Mucosa of descending colon (tissue), 3 donors: ENCODE measurements around the gene SH2D5. TPM values are rescaled to one million over a fixed set of nuclear protein-coding genes. Genes with fewer than 3 reads are reported as not detected.

Experiments
- ATAC-seq: fragments of 200-7000 bp; cut with Tn5 transposase; one replicate; pipeline ENCODE4 v1.9.1; 2020; ENCODE audit warnings: mild to moderate bottlenecking, moderate library complexity
- DNase-seq, 3 donors: peaks; one replicate each; pipeline ENCODE4 v3.0.0-alpha.2; 2020
- H3K36me3 ChIP-seq: fragments of 200-600 bp; one replicate; pipeline ENCODE4 v1.8.0; 2021; ENCODE audit warnings: low read depth, mild to moderate bottlenecking
- H3K4me1 ChIP-seq: fragments of 200-600 bp; one replicate; pipeline ENCODE4 v1.8.0; 2021; ENCODE audit warnings: low read depth, mild to moderate bottlenecking
- H3K4me3 ChIP-seq: fragments of 200-600 bp; one replicate; pipeline ENCODE4 v1.8.0; 2021; ENCODE audit warnings: mild to moderate bottlenecking
- H3K9me3 ChIP-seq: fragments of 200-600 bp; one replicate; pipeline ENCODE4 v1.8.0; 2021; ENCODE audit warnings: mild to moderate bottlenecking
- intact Hi-C, 2 donors: fragments of 100-400 bp; cut with DNase I in 1 of 2; cut with micrococcal nuclease in 1 of 2; formaldehyde crosslinking; loops; one replicate each; pipeline versions ENCODE4 v1.11.0 to v1.11.1; 2022; cut with DNase I, micrococcal nuclease
- total RNA-seq, 3 donors: library from RNA; stranded (reverse); fragmentation: NEBNext Ultra II Directional in 2 of 3; extraction: Animal tissue kit (Norgen Biotek cat#: 25700) in 2 of 3; gene quantifications; one replicate each; pipeline versions ENCODE4 v1.2.1 to v1.2.4, GENCODE V29; 2021 to 2023
- TF ChIP-seq, protein P1 (sequence below): fragments of 200-600 bp; IDR thresholded peaks from one replicate; pipeline ENCODE4 v1.8.0; 2022; ENCODE audit warnings: antibody characterized with exemption, mild to moderate bottlenecking
- donor health status: DM: no; HTN: no; CAD: no; lungs with moderate emphysema.
- donor health status: DM: no; HTN: no; CAD: no.
- donor health status: DM: no; HTN: yes; CAD: no.

Gene SH2D5
- total RNA-seq, 3 donors from 2014 or later = 0.07 to 0.09 TPM; not detected in 1

DNA sequence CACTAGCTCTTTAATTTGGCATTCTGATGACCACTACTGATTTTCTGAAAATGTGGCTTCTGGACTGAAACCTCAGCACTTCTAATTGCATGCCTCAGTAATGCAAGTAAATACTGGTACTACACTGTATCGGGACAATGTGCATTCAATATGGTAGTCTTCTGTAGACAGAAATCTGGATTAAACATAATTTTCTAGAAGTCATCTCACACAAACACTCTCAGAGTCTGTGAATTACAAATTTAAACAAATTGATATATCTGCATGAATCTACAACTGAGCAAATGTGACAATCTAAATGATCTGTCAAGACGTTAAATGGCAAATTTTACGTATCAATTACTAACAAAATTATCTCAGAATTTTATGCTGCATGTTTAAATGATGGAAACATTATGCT, 30.9 kb upstream of the SH2D5 start:
- intact Hi-C loops = no loop called here
- no peak overlapping the region for H3K4me3 ChIP-seq
- H3K4me1 ChIP-seq = no peaks in the 10 kb centered on the region
- H3K36me3 ChIP-seq = peaks cover 14% of the 10 kb centered on the region
- TF ChIP-seq, protein P1, sequence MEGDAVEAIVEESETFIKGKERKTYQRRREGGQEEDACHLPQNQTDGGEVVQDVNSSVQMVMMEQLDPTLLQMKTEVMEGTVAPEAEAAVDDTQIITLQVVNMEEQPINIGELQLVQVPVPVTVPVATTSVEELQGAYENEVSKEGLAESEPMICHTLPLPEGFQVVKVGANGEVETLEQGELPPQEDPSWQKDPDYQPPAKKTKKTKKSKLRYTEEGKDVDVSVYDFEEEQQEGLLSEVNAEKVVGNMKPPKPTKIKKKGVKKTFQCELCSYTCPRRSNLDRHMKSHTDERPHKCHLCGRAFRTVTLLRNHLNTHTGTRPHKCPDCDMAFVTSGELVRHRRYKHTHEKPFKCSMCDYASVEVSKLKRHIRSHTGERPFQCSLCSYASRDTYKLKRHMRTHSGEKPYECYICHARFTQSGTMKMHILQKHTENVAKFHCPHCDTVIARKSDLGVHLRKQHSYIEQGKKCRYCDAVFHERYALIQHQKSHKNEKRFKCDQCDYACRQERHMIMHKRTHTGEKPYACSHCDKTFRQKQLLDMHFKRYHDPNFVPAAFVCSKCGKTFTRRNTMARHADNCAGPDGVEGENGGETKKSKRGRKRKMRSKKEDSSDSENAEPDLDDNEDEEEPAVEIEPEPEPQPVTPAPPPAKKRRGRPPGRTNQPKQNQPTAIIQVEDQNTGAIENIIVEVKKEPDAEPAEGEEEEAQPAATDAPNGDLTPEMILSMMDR = no peak
- no peak for ATAC-seq
- H3K9me3 ChIP-seq = no peaks in the 10 kb centered on the region
- no peak for DNase-seq

DNA sequence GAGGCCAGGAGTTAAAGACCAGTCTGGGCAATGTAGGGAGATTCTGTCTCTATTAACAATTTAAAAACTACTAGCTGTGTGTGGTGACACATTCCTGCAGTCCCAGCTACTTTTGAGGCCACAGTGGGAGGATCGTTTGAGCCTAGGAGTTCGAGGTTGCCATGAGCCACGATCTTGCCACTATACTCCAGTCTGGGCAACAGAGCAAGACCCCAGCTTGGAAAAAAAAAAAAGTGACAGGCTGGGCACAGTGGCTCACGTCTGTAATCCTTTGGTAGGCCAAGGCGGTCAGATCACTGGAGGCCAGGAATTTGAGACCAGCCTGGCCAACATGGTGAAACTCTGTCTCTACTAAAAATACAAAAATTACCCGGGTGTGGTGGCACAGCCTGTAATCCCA, 27.8 kb upstream of the SH2D5 start:
- ATAC-seq (no peak), DNase-seq (no peak)
- peaks cover 8% of the 10 kb centered on the region for H3K36me3 ChIP-seq
- H3K9me3 ChIP-seq = no peaks in the 10 kb centered on the region
- TF ChIP-seq, protein P1 = no peak
- H3K4me3 ChIP-seq = no peak overlapping the region
- intact Hi-C loops = no loop called here
- H3K4me1 ChIP-seq = no peaks in the 10 kb centered on the region

DNA sequence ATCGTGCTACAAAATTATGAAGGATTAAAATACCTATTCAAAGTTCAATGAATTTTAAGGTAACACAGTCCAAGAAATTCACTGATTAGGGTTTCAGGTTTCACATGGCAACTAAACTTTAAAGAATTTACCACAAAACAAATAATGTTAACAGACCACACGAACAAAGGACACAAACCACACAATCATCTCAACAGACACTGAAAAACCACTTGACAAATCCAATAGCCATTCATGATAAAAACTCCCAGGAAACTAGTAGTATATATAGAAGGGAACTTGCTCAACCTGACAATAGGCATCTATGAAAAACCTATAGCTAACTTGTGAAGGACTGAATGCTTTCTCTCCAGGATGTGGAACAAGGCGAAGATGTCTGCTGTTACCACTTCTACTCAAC, 21.1 kb upstream of the SH2D5 start:
- H3K9me3 ChIP-seq = no peaks in the 10 kb centered on the region
- DNase-seq (no peak), ATAC-seq (no peak)
- no peaks in the 10 kb centered on the region for H3K36me3 ChIP-seq
- H3K4me1 ChIP-seq = no peaks in the 10 kb centered on the region
- intact Hi-C loops = no loop called here
- TF ChIP-seq, protein P1 = no peak
- no peak overlapping the region for H3K4me3 ChIP-seq

DNA sequence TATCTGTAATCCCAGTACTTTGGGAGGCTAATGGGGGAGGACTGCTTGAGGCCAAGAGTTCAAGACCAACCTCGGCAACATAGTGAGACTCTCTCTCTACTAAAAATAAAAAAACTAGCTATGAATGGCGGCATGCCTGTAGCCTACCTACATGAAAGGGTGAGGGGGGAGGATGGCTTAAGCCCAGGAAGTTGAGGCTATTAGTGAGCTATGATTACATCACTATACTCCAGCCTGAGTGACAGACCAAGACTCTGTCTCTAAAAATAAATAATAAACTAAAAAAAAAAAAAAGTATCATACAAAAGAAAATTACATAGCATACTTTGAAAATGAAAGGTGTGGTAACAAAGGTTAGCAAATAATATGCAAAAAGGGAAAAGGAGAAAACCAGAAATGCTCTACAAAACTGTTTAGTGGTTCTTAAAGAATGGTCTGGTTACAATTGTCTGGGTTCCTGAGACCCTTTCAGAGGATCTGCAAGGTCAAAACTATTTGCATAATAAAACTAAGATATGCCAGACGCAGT, 19.0 kb upstream of the SH2D5 start:
- Histone ChIP-seq H3K9me3 (no peaks in the 10 kb centered on the region), H3K4me3 (no peak overlapping the region), H3K4me1 (no peaks in the 10 kb centered on the region), H3K36me3 (peaks cover 11% of the 10 kb centered on the region)
- TF ChIP-seq, protein P1 = no peak
- DNase-seq (no peak), ATAC-seq (no peak)
- intact Hi-C loops = no loop called here

DNA sequence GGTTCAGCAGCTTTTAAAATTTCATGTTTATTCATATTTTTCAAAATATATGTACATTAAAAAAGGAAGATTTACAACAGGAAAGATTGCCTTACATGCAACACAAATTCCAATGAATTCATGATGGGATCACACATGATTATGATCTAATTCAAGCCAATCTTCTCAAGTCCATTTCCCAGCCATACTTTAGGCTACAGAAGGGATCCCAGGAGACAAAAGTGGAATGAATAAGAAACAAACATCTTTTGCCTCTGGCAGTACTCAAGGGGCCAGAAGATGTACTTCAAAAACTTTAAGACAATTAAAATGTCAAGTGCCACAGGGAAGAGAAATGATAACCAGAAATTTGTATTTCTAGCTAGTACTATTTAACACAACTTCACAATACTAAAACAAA, 10.2 kb upstream of the SH2D5 start:
- no peaks in the 10 kb centered on the region for H3K4me1 ChIP-seq
- H3K36me3 ChIP-seq = peaks cover 13% of the 10 kb centered on the region
- H3K4me3 ChIP-seq = no peak overlapping the region

More for the DNA sequence above, 10.2 kb upstream of the SH2D5 start:
- no peaks in the 10 kb centered on the region for H3K9me3 ChIP-seq
- DNase-seq = no peak
- intact Hi-C loops = no loop called here
- ATAC-seq = no peak
- TF ChIP-seq, protein P1 = no peak
